Thyroid gland (tissue), 4 donors: ENCODE results near the gene ITFG1. TPM values are rescaled to one million over a fixed set of nuclear protein-coding genes. Genes with fewer than 3 reads are reported as not detected.
A peak's percentile ranks its signal among the peaks of the same experiment; 100 is the strongest.
"Not testable (repeated sequence)": the region's sequence is repeated elsewhere in the genome, so short reads cannot be mapped to it uniquely, and the experiment has no call there.

ENCODE experiments used
- DNase-seq, 2 donors: peaks; one replicate each; pipeline ENCODE4 v3.0.0-alpha.2; 2019
- H3K27ac ChIP-seq, 3 donors: fragments of 200-600 bp; sonication (generic); 1 replicate in 2 of 3; 2 replicates in 1 of 3; pipeline ENCODE4 v1.5.1; 2016 to 2019; ENCODE audit warnings: mild to moderate bottlenecking in 1 of 3, moderate library complexity in 1 of 3
- H3K27me3 ChIP-seq: fragments of 200-600 bp; sonication (generic); one replicate; pipeline ENCODE4 v1.5.1; 2019
- H3K36me3 ChIP-seq, 2 donors: fragments of 200-600 bp; sonication (generic); one replicate each; pipeline ENCODE4 v1.5.1; 2016 to 2019
- H3K4me1 ChIP-seq, 2 donors: fragments of 200-600 bp; sonication (generic); one replicate each; pipeline ENCODE4 v1.5.1; 2017 to 2019
- H3K4me3 ChIP-seq, 3 donors: fragments of 200-600 bp; sonication (generic); replicated peaks in 1 of 3; 1 replicate in 2 of 3; 2 replicates in 1 of 3; pipeline ENCODE4 v1.5.1; 2016; ENCODE audit warnings: mild to moderate bottlenecking in 1 of 3
- H3K9me3 ChIP-seq: fragments of 200-600 bp; sonication (generic); one replicate; pipeline ENCODE4 v1.5.1; 2017
- POLR2A ChIP-seq, 2 donors: fragments of 450-650 bp; IDR thresholded peaks; one replicate each; pipeline ENCODE4 v1.6.1; 2017; ENCODE audit warnings: antibody characterized with exemption in 2 of 2, mild to moderate bottlenecking in 2 of 2, moderate library complexity in 1 of 2
- WGBS, 2 donors: methylation state at CpG; one replicate each; pipeline ENCODE4 v1.1.5; 2017; 5-methylcytosine and 5-hydroxymethylcytosine counted together
- intact Hi-C: fragments of 100-400 bp; cut with DNase I; formaldehyde crosslinking; loops from one replicate; pipeline ENCODE4 v1.15.1; 2023
- total RNA-seq, 4 donors: library from RNA; depleted of rRNA; stranded (reverse); fragments of >200 nt; gene quantifications; one replicate each; pipeline ENCODE4 v1.2.3, GENCODE V29; 2016
- TF ChIP-seq, protein P1 (sequence below), 6 experiments: fragments of 200-600 bp in 3 of 6; fragments of 450-650 bp in 3 of 6; sonication (generic) in 3 of 6; IDR thresholded peaks; one replicate each; pipeline ENCODE4 v1.5.1; 2016 to 2019; ENCODE audit warnings: antibody characterized with exemption in 6 of 6, mild to moderate bottlenecking in 2 of 6, inconsistent platforms in 1 of 6, moderate library complexity in 1 of 6

The ITFG1 gene
- total RNA-seq, 4 donors from 2014 or later, result 64.8 to 75.6 (median 71.7) TPM

DNA sequence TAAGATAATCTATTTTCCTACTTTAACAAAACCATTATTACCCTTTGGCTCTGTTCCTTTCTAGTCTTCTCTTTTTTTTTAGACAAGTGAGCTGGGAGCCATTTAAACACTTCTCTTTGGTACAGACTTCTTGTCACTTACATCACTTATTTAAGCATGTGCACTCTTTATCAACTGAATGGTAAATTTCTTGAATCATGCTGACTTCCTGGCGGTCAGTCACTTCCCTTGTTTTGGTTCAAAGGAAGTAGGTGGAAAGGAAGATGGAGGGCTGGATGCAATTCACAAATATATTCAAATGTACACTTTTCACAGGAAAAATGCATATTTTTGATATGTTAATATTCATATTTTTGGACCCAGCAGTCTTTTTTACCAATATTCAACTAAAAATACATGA lies 97.1 kb downstream of the ITFG1 start:
- no peak for DNase-seq
- Histone ChIP-seq H3K4me1 (peaks cover 0 to 4% of the 10 kb centered on the region in 2 donors), H3K27ac (no peak overlapping the region), H3K27me3 (no peaks in the 10 kb centered on the region), H3K36me3 (no peaks in the 10 kb centered on the region), H3K4me3 (no peak overlapping the region), H3K9me3 (no peaks in the 10 kb centered on the region)
- WGBS, 2 donors, result 88 to 95% methylated on average over 1 of the region's 1 CpG
- no peak for TF ChIP-seq POLR2A (IDR thresholded peaks at IDR 0.05)
- TF ChIP-seq, protein P1, sequence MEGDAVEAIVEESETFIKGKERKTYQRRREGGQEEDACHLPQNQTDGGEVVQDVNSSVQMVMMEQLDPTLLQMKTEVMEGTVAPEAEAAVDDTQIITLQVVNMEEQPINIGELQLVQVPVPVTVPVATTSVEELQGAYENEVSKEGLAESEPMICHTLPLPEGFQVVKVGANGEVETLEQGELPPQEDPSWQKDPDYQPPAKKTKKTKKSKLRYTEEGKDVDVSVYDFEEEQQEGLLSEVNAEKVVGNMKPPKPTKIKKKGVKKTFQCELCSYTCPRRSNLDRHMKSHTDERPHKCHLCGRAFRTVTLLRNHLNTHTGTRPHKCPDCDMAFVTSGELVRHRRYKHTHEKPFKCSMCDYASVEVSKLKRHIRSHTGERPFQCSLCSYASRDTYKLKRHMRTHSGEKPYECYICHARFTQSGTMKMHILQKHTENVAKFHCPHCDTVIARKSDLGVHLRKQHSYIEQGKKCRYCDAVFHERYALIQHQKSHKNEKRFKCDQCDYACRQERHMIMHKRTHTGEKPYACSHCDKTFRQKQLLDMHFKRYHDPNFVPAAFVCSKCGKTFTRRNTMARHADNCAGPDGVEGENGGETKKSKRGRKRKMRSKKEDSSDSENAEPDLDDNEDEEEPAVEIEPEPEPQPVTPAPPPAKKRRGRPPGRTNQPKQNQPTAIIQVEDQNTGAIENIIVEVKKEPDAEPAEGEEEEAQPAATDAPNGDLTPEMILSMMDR (IDR thresholded peaks at IDR 0.05), result no peak
- intact Hi-C loops, result no loop called here

- 32 to 42% methylated on average over 2 of the region's 2 CpGs for WGBS, 2 donors
- Histone ChIP-seq H3K27me3 (no peaks in the 10 kb centered on the region), H3K36me3 (no peaks in the 10 kb centered on the region), H3K27ac (no peak overlapping the region), H3K9me3 (no peaks in the 10 kb centered on the region), H3K4me1 (peaks cover 0 to 4% of the 10 kb centered on the region in 2 donors), H3K4me3 (no peak overlapping the region)
- DNase-seq, result peak; percentile 56 to 67
- TF ChIP-seq, protein P1 (IDR thresholded peaks at IDR 0.05), result no peak
- TF ChIP-seq POLR2A (IDR thresholded peaks at IDR 0.05), result no peak
- intact Hi-C loops, result no loop called here
Measured at GRCh38 chr16:47359478-47359877, 101.4 kb downstream of the ITFG1 start.

- Histone ChIP-seq H3K4me1 (peaks cover 0 to 4% of the 10 kb centered on the region in 2 donors), H3K9me3 (no peaks in the 10 kb centered on the region), H3K4me3 (no peak overlapping the region), H3K36me3 (no peaks in the 10 kb centered on the region), H3K27ac (no peak overlapping the region), H3K27me3 (no peaks in the 10 kb centered on the region)
- 97% methylated on average over 2 of the region's 2 CpGs for WGBS, 2 donors
- no peak for TF ChIP-seq POLR2A (IDR thresholded peaks at IDR 0.05)
- TF ChIP-seq, protein P1 (IDR thresholded peaks at IDR 0.05), result no peak
- no peak for DNase-seq
- intact Hi-C loops, result no loop called here
Measured at GRCh38 chr16:47358816-47359215, 102.0 kb downstream of the ITFG1 start.

GRCh38 chr16:47349029-47349428 lies 111.8 kb downstream of the ITFG1 start:
- H3K4me3 ChIP-seq, DNase-seq, H3K36me3 ChIP-seq, H3K4me1 ChIP-seq, H3K9me3 ChIP-seq, H3K27me3 ChIP-seq, H3K27ac ChIP-seq, intact Hi-C loops: not testable (repeated sequence)
- 97 to 100% methylated on average over 2 of the region's 2 CpGs for WGBS, 2 donors

DNA sequence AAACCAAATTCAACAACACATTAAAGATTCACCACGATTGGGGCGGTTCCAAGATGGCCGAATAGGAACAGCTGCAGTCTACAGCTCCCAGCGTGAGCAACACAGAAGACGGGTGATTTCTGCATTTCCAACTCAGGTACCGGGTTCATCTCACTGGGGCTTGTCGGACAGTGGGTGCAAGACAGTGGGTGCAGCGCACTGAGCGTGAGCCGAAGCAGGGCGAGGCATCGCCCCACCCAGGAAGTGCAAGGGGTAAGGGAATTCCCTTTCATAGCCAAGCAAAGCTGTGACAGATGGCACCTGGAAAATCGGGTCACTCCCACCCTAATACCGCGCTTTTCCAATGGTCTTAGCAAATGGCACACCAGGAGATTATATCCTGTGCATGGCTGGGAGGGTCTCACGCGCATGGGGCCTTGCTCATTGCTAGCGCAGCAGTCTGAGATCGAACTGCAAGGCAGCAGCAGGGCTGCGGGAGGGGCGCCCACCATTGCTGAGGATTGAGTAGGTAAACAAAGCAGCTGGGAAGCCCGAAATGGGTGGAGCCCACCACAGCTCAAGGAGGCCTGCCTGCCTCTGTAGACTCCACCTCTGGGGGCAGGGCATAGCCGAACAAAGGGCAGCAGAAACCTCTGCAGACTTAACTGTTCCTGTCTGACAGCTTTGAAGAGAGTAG lies 113.7 kb downstream of the ITFG1 start:
- 96% methylated on average over 23 of the region's 23 CpGs for WGBS, 2 donors
- intact Hi-C loops, H3K27me3 ChIP-seq, H3K36me3 ChIP-seq, DNase-seq, H3K4me1 ChIP-seq, H3K4me3 ChIP-seq, H3K9me3 ChIP-seq, H3K27ac ChIP-seq: not testable (repeated sequence)

GRCh38 chr16:47342055-47342454 lies 118.8 kb downstream of the ITFG1 start:
- H3K4me3 ChIP-seq, result no peak overlapping the region
- H3K27ac ChIP-seq, result no peak overlapping the region
- DNase-seq, result no peak
- TF ChIP-seq POLR2A (IDR thresholded peaks at IDR 0.05), result no peak
- TF ChIP-seq, protein P1 (IDR thresholded peaks at IDR 0.05), result no peak
- WGBS, 2 donors, result 90 to 93% methylated on average over 2 of the region's 2 CpGs
- H3K36me3 ChIP-seq, result no peaks in the 10 kb centered on the region
- H3K27me3 ChIP-seq, result no peaks in the 10 kb centered on the region
- intact Hi-C loops, result no loop called here
- H3K4me1 ChIP-seq, result no peaks in the 10 kb centered on the region
- no peaks in the 10 kb centered on the region for H3K9me3 ChIP-seq

GRCh38 chr16:47330562-47330961 lies 130.3 kb downstream of the ITFG1 start:
- WGBS, 2 donors, result 92 to 97% methylated on average over 3 of the region's 3 CpGs
- intact Hi-C loops, H3K36me3 ChIP-seq, DNase-seq, H3K27me3 ChIP-seq, H3K4me3 ChIP-seq, H3K4me1 ChIP-seq, H3K9me3 ChIP-seq, H3K27ac ChIP-seq: not testable (repeated sequence)

- H3K4me3 ChIP-seq, H3K9me3 ChIP-seq, H3K36me3 ChIP-seq, H3K27me3 ChIP-seq, intact Hi-C loops, H3K27ac ChIP-seq, DNase-seq, H3K4me1 ChIP-seq: not testable (repeated sequence)
- WGBS, 2 donors, result 96 to 98% methylated on average over 2 of the region's 2 CpGs
Measured at GRCh38 chr16:47324309-47324708, 136.6 kb downstream of the ITFG1 start.
